GM18858 (cell line): Measurements from ENCODE around the gene OVOL2.

ENCODE experiments used
- ATAC-seq: cut with Tn5 transposase; IDR thresholded peaks from one replicate; pipeline ENCODE4 v1.9.1; 2021; ENCODE audit not compliant: unreplicated experiment

OVOL2 gene

DNA sequence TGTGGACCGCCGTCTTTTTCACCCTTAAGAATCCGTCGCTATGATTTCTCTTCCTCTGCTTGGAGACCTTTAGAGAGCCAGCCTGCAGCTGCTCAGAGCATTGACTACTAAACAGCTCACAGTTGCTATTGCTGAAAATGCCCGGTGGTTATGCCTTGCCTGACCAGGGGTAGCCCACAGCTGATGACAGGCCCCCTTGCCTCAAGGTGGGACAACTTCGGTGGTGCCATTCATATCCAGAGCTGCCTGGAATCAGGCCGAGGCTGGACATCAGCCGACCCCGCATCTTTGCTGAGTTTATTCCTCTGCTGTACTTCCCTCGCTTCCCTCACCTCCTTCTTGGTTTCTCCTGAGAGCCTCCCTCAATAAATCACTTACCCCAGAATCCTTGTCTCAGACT is 39.6 kb downstream of the OVOL2 start:
- no peak for ATAC-seq

DNA sequence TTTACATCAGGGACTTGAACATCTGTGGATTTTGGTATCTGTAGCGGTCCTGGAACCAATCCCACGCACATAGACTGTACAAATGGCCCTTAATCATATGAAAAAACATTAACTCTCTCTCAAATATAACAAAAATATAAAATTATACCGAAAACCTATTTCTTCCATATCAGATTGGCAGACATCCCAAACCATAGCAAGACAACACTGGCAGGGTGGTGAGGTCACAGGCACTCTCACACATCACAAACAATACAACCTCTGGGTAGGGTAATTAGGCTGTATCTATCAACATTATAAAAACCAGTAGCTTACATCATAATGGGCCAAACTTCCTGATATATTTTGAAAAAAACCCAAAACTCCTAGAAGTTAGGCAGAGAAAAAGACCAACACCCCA is 40.9 kb downstream of the OVOL2 start:
- no peak for ATAC-seq

GRCh38 chr20:18014411-18014810 is 43.3 kb downstream of the OVOL2 start:
- ATAC-seq: no peak

DNA sequence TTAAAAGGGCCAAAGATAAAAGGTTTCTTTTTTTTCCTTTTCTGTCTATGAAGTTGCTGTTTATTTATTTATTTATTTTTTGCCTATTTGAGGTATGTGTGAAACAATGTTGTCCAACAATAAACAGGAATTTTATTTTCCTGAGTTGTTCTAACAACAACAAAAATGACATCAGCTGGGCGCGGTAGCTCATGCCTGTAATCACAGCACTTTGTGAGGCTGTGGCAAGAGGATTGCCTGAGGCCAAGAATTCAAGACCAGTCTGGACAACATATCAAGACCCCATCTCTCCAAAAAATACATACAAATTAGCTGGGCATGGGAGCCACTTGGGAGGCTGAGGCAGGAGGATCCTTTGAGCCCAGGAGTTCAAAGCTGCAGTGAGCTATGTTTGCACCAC is 44.8 kb downstream of the OVOL2 start:
- ATAC-seq: no peak

DNA sequence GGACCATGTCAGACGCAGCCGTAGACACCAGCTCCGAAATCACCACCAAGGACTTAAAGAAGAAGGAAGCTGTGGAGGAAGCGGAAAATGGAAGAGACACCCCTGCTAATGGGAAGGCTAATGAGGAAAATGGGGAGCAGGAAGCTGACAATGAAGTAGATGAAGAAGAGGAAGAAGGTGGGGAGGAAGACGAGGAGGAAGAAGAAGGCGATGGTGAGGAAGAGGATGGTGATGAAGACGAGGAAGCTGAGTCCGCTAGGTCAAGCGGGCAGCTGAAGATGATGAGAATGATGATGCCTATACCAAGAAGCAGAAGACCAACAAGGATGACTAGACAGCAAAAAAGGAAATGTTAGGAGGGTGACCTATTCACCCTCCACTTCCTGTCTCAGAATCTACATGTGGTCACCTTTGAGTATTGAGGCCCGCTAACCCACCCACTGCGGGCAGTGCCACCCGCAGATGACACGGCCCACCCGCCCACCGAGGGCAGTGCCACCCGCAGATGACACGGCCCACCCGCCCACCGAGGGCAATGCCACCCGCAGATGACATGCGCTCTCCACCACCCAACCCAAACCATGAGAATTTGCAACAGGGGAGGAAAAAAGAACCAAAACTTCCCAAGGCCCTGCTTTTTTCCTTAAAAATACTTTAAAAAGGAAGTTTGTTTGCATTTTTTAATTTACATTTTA is 45.6 kb downstream of the OVOL2 start:
- ATAC-seq: no peak

- no peak for ATAC-seq
Measured at GRCh38 chr20:18011482-18011881, 46.2 kb downstream of the OVOL2 start.

GRCh38 chr20:18009116-18009515 is 48.6 kb downstream of the OVOL2 start:
- no peak for ATAC-seq

GRCh38 chr20:18007534-18008292 is 50.0 kb downstream of the OVOL2 start:
- ATAC-seq: no peak

GRCh38 chr20:18006684-18007083 is 51.0 kb downstream of the OVOL2 start:
- no peak for ATAC-seq

GRCh38 chr20:18005990-18006364 is 51.7 kb downstream of the OVOL2 start:
- no peak for ATAC-seq

- ATAC-seq: peak; percentile 93
Measured at GRCh38 chr20:18005170-18005989, 52.3 kb downstream of the OVOL2 start.

- ATAC-seq: no peak
Measured at GRCh38 chr20:18004384-18005031, 53.2 kb downstream of the OVOL2 start.

DNA sequence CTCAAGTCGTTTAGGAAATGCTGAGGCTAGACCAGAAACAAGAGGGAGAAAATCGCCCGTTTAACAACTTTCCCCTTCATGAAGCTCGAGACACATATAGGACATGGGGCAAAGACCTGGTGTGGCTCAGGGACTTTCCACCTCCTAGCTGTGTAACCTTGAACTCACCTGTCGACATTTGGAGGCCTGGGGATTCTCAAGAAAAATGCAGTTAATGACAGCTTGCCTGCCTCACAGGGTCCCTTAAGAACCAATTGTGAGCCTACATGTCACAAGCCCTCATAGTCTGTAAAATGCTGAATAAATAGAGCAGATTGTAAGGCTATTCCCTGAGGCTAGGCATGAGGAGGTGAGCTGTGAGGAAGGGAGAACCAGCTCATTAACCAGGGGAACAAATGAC is 53.8 kb downstream of the OVOL2 start:
- ATAC-seq: peak; percentile 33

GRCh38 chr20:18001131-18001921 is 56.4 kb downstream of the OVOL2 start:
- ATAC-seq: no peak

GRCh38 chr20:17999566-17999965 is 58.1 kb downstream of the OVOL2 start:
- ATAC-seq: no peak

GRCh38 chr20:17998446-17998845 is 59.3 kb downstream of the OVOL2 start:
- no peak for ATAC-seq

GRCh38 chr20:17995967-17996819 is 61.5 kb downstream of the OVOL2 start:
- ATAC-seq: no peak

DNA sequence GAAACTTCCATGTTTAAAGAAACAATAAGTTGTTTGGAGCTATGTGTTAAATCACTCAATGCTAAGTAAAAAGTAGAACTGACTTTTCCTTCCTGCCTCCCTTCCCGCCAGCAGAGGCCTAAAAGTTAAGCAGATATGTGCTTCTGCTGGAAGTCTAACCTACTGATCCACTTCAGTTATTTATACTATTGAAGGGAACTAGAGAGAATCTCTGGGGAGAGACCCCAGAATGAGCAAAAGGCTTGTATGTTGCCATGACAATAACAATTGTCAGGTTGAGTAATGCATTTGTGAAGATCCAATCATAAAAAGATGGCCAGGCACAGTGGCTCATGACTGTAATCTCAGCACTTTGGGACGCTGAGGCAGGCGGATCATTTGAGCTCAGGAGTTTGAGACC is 64.2 kb downstream of the OVOL2 start:
- ATAC-seq: no peak

GRCh38 chr20:17992847-17993513 is 64.7 kb downstream of the OVOL2 start:
- ATAC-seq: no peak
